MM.1S (cell line): Measurements from ENCODE around the gene COX4I1.

Source experiments
- DNase-seq: peaks from one replicate; pipeline ENCODE4 v3.0.0-alpha.2; 2015
- H2AFZ ChIP-seq: fragments of 300-600 bp; sonication (generic); 2 replicates; pipeline ENCODE4 v1.6.0; 2016; ENCODE audit warnings: antibody characterized with exemption, low read length
- H3F3A ChIP-seq: fragments of 300-600 bp; sonication (generic); 2 replicates; pipeline ENCODE4 v1.6.1; 2016; ENCODE audit warnings: mild to moderate bottlenecking, antibody characterized with exemption, low read length, moderate library complexity, mixed read lengths; ENCODE audit not compliant: insufficient read depth
- H3K27ac ChIP-seq: fragments of 300-600 bp; sonication (generic); 2 replicates; pipeline ENCODE4 v1.5.1; 2016; ENCODE audit warnings: mild to moderate bottlenecking, low read length
- H3K27me3 ChIP-seq: fragments of 300-600 bp; sonication (generic); replicated peaks from 2 replicates; pipeline ENCODE4 v1.6.0; 2016; ENCODE audit warnings: low read length; ENCODE audit not compliant: insufficient read depth
- H3K36me3 ChIP-seq: fragments of 300-600 bp; sonication (generic); replicated peaks from 2 replicates; pipeline ENCODE4 v1.6.1; 2016; ENCODE audit warnings: mild to moderate bottlenecking, low read length, mixed read lengths; ENCODE audit not compliant: insufficient read depth
- H3K4me1 ChIP-seq: fragments of 300-600 bp; sonication (generic); 2 replicates; pipeline ENCODE4 v1.6.1; 2016; ENCODE audit warnings: low read length, mixed read lengths
- H3K4me2 ChIP-seq: fragments of 300-600 bp; sonication (generic); 2 replicates; pipeline ENCODE4 v1.6.0; 2016; ENCODE audit warnings: low read depth, low read length
- H3K4me3 ChIP-seq: fragments of 300-600 bp; sonication (generic); 2 replicates; pipeline ENCODE4 v1.5.1; 2016; ENCODE audit warnings: low read length, mixed read lengths
- H3K79me2 ChIP-seq: fragments of 300-600 bp; sonication (generic); 2 replicates; pipeline ENCODE4 v1.6.1; 2016; ENCODE audit warnings: mixed run types, low read length, mixed read lengths
- H3K9ac ChIP-seq: fragments of 300-600 bp; sonication (generic); 2 replicates; pipeline ENCODE4 v1.6.1; 2016; ENCODE audit warnings: low read length, mixed read lengths
- H3K9me2 ChIP-seq: fragments of 300-600 bp; sonication (generic); replicated peaks from 2 replicates; pipeline ENCODE4 v1.6.1; 2016; ENCODE audit warnings: mild to moderate bottlenecking, low read length, mixed read lengths; ENCODE audit not compliant: insufficient read depth
- H3K9me3 ChIP-seq: fragments of 300-600 bp; sonication (generic); replicated peaks from 2 replicates; pipeline ENCODE4 v1.6.1; 2016; ENCODE audit warnings: mild to moderate bottlenecking, low read length, mixed read lengths; ENCODE audit not compliant: insufficient read depth
- H4K20me1 ChIP-seq: fragments of 300-600 bp; sonication (generic); 2 replicates; pipeline ENCODE4 v1.6.1; 2016; ENCODE audit warnings: mild to moderate bottlenecking, low read length, moderate library complexity, mixed read lengths; ENCODE audit not compliant: insufficient read depth
- EZH2 ChIP-seq: fragments of 300-600 bp; sonication (generic); optimal IDR thresholded peaks from 2 replicates; pipeline ENCODE3; 2017; ENCODE audit warnings: low read depth, mild to moderate bottlenecking, antibody characterized with exemption, low read length, mixed read lengths
- EZH2phosphoT487 ChIP-seq: fragments of 300-600 bp; sonication (generic); IDR thresholded peaks from 2 replicates; pipeline ENCODE4 v1.6.1; 2018; ENCODE audit warnings: antibody characterized with exemption, low read length
- TF ChIP-seq, protein P1 (sequence below): fragments of 300-600 bp; sonication (generic); IDR thresholded peaks from 2 replicates; pipeline ENCODE4 v1.5.1; 2016; ENCODE audit warnings: antibody characterized with exemption, low read length, mixed read lengths

Gene COX4I1

GRCh38 chr16:85834741-85835140, 35.2 kb downstream of the COX4I1 start:
- Histone ChIP-seq H2AFZ (no peak overlapping the region), H3K4me1 (no peaks in the 10 kb centered on the region), H3K27ac (no peak overlapping the region), H3F3A (no peaks in the 10 kb centered on the region), H3K9me3 (no peaks in the 10 kb centered on the region), H3K9ac (no peak overlapping the region), H3K4me2 (no peak overlapping the region), H3K4me3 (no peak overlapping the region), H3K36me3 (no peaks in the 10 kb centered on the region), H3K79me2 (no peaks in the 10 kb centered on the region), H4K20me1 (no peaks in the 10 kb centered on the region), H3K9me2 (no peaks in the 10 kb centered on the region), H3K27me3 (peaks cover 76% of the 10 kb centered on the region)
- TF ChIP-seq EZH2 (no peak), EZH2phosphoT487 (no peak)
- TF ChIP-seq, protein P1, sequence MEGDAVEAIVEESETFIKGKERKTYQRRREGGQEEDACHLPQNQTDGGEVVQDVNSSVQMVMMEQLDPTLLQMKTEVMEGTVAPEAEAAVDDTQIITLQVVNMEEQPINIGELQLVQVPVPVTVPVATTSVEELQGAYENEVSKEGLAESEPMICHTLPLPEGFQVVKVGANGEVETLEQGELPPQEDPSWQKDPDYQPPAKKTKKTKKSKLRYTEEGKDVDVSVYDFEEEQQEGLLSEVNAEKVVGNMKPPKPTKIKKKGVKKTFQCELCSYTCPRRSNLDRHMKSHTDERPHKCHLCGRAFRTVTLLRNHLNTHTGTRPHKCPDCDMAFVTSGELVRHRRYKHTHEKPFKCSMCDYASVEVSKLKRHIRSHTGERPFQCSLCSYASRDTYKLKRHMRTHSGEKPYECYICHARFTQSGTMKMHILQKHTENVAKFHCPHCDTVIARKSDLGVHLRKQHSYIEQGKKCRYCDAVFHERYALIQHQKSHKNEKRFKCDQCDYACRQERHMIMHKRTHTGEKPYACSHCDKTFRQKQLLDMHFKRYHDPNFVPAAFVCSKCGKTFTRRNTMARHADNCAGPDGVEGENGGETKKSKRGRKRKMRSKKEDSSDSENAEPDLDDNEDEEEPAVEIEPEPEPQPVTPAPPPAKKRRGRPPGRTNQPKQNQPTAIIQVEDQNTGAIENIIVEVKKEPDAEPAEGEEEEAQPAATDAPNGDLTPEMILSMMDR = no peak
- DNase-seq = no peak

DNA sequence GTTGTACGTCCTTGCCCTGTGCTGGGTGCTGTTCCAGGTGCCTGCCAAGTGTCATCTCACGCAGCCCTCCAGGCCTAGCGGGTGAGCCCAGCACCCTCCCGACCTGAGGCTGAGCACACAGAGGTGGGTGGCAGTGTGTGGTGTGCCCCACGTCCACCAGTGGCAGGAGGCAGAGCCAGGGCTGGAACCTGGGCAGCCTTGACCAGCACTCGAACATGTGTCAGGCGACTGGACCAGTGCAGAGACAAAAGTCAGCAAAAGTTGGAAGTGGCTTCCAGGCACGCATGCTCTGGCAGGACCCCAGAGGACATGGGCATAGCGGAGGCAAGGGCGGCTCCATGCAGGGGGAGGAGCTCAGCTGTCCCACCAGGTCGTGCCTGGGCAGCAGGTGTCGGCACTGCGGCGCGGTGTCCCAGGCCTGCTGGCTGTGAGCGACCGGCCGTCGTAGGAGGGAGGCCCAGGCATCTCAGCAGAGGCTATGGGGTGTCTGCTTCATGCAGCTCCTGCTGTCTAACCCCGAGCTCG, 35.8 kb downstream of the COX4I1 start:
- Histone ChIP-seq H3K27ac (no peak overlapping the region), H3K79me2 (no peaks in the 10 kb centered on the region), H3K9me2 (no peaks in the 10 kb centered on the region), H3K9ac (no peak overlapping the region), H3K9me3 (no peaks in the 10 kb centered on the region), H3K4me2 (no peak overlapping the region), H3K4me3 (no peak overlapping the region), H3K27me3 (peaks cover 76% of the 10 kb centered on the region), H4K20me1 (no peaks in the 10 kb centered on the region), H3K4me1 (no peaks in the 10 kb centered on the region), H3F3A (no peaks in the 10 kb centered on the region), H3K36me3 (no peaks in the 10 kb centered on the region), H2AFZ (no peak overlapping the region)
- DNase-seq = no peak
- TF ChIP-seq EZH2phosphoT487 (no peak), EZH2 (no peak)
- TF ChIP-seq, protein P1 = no peak

GRCh38 chr16:85835956-85836705, 36.6 kb downstream of the COX4I1 start:
- H3F3A ChIP-seq = no peaks in the 10 kb centered on the region
- peaks cover 76% of the 10 kb centered on the region for H3K27me3 ChIP-seq
- no peaks in the 10 kb centered on the region for H3K4me1 ChIP-seq
- H3K36me3 ChIP-seq = no peaks in the 10 kb centered on the region
- no peak overlapping the region for H3K9ac ChIP-seq
- H3K9me2 ChIP-seq = no peaks in the 10 kb centered on the region
- no peaks in the 10 kb centered on the region for H3K79me2 ChIP-seq
- H3K9me3 ChIP-seq = no peaks in the 10 kb centered on the region
- no peak overlapping the region for H3K4me3 ChIP-seq
- TF ChIP-seq, protein P1 = no peak
- TF ChIP-seq EZH2 (no peak), EZH2phosphoT487 (no peak)
- no peak for DNase-seq
- no peaks in the 10 kb centered on the region for H4K20me1 ChIP-seq
- no peak overlapping the region for H3K27ac ChIP-seq
- H2AFZ ChIP-seq = no peak overlapping the region
- no peak overlapping the region for H3K4me2 ChIP-seq
